WTC11 (cell line): ENCODE measurements around the gene GEMIN5.

ENCODE experiments used
- HMGA2 ChIP-seq: fragments of 250-450 bp; sonication (Bioruptor Pico); IDR thresholded peaks from 2 replicates; pipeline ENCODE4 v1.4.0; 2021; ENCODE audit warnings: mild to moderate bottlenecking, moderate library complexity
- MYBL2 ChIP-seq: sonication (generic); formaldehyde crosslinking; IDR thresholded peaks from 2 replicates; pipeline ENCODE4 v1.8.1; 2023; ENCODE audit warnings: mild to moderate bottlenecking, moderate library complexity, missing genetic modification reagents
- NFE2L1 ChIP-seq: sonication (generic); formaldehyde crosslinking; IDR thresholded peaks from 2 replicates; pipeline ENCODE4 v1.8.1; 2023; ENCODE audit warnings: missing genetic modification reagents
- NR3C1 ChIP-seq: sonication (generic); formaldehyde crosslinking; conservative IDR thresholded peaks from 2 replicates; pipeline ENCODE4 v1.8.1; 2023; ENCODE audit warnings: low read depth, mild to moderate bottlenecking, missing genetic modification reagents
- SMAD3 ChIP-seq: sonication (generic); formaldehyde crosslinking; IDR thresholded peaks from 2 replicates; pipeline ENCODE4 v1.8.0; 2022; ENCODE audit warnings: missing genetic modification reagents, mild to moderate bottlenecking, borderline replicate concordance
- ZNF121 ChIP-seq: sonication (generic); formaldehyde crosslinking; IDR thresholded peaks from 2 replicates; pipeline ENCODE4 v1.8.0; 2023; ENCODE audit warnings: missing genetic modification reagents
- ZNF219 ChIP-seq: sonication (generic); formaldehyde crosslinking; IDR thresholded peaks from 2 replicates; pipeline ENCODE4 v1.8.0; 2023; ENCODE audit warnings: missing genetic modification reagents, mild to moderate bottlenecking, borderline replicate concordance
- ZNF263 ChIP-seq: sonication (generic); formaldehyde crosslinking; IDR thresholded peaks from 2 replicates; pipeline ENCODE4 v1.8.1; 2022; ENCODE audit warnings: low read depth, mild to moderate bottlenecking, moderate library complexity, missing genetic modification reagents
- TF ChIP-seq, protein P1 (sequence below): fragments of 200-600 bp; IDR thresholded peaks from 2 replicates; pipeline ENCODE4 v1.8.0; 2022; ENCODE audit warnings: antibody characterized with exemption
- TF ChIP-seq, protein P2 (sequence below): sonication (generic); formaldehyde crosslinking; IDR thresholded peaks from 2 replicates; pipeline ENCODE4 v1.8.1; 2023; ENCODE audit warnings: mild to moderate bottlenecking, moderate library complexity, missing genetic modification reagents
- TF ChIP-seq, protein P3 (sequence below): sonication (generic); formaldehyde crosslinking; IDR thresholded peaks from 2 replicates; pipeline ENCODE4 v1.8.1; 2023; ENCODE audit warnings: mild to moderate bottlenecking, missing genetic modification reagents, moderate library complexity

DNA sequence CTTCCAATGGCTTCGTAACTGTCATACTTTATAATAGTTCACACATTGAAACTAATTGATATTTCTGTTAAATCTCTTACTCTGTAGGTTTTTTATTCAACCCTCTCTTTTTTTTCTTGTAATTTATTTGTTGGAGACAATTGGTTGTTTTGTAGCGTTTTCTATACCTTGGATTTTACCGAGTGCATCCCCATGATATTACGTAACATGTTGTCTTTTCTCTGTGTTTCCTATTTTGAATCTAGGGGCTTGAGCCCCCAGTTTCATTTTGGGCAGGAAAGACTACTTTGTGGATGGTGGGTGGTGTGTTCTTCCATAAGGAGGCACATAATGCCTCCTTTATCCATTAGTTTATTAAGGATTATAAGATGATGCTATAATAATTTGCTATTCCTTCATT, 10.3 kb upstream of the GEMIN5 start:
- TF ChIP-seq MYBL2 (CRISPR knock-in tag) = no peak
- no peak for TF ChIP-seq ZNF219 (CRISPR knock-in tag)
- TF ChIP-seq, protein P1, sequence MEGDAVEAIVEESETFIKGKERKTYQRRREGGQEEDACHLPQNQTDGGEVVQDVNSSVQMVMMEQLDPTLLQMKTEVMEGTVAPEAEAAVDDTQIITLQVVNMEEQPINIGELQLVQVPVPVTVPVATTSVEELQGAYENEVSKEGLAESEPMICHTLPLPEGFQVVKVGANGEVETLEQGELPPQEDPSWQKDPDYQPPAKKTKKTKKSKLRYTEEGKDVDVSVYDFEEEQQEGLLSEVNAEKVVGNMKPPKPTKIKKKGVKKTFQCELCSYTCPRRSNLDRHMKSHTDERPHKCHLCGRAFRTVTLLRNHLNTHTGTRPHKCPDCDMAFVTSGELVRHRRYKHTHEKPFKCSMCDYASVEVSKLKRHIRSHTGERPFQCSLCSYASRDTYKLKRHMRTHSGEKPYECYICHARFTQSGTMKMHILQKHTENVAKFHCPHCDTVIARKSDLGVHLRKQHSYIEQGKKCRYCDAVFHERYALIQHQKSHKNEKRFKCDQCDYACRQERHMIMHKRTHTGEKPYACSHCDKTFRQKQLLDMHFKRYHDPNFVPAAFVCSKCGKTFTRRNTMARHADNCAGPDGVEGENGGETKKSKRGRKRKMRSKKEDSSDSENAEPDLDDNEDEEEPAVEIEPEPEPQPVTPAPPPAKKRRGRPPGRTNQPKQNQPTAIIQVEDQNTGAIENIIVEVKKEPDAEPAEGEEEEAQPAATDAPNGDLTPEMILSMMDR = no peak
- TF ChIP-seq NFE2L1 (CRISPR knock-in tag) = no peak
- TF ChIP-seq, protein P2, sequence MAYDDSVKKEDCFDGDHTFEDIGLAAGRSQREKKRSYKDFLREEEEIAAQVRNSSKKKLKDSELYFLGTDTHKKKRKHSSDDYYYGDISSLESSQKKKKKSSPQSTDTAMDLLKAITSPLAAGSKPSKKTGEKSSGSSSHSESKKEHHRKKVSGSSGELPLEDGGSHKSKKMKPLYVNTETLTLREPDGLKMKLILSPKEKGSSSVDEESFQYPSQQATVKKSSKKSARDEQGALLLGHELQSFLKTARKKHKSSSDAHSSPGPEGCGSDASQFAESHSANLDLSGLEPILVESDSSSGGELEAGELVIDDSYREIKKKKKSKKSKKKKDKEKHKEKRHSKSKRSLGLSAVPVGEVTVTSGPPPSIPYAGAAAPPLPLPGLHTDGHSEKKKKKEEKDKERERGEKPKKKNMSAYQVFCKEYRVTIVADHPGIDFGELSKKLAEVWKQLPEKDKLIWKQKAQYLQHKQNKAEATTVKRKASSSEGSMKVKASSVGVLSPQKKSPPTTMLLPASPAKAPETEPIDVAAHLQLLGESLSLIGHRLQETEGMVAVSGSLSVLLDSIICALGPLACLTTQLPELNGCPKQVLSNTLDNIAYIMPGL (CRISPR knock-in tag) = no peak
- TF ChIP-seq ZNF263 (CRISPR knock-in tag) = no peak
- TF ChIP-seq SMAD3 (CRISPR knock-in tag) = no peak
- no peak for TF ChIP-seq HMGA2
- no peak for TF ChIP-seq NR3C1 (CRISPR knock-in tag)
- TF ChIP-seq, protein P3, sequence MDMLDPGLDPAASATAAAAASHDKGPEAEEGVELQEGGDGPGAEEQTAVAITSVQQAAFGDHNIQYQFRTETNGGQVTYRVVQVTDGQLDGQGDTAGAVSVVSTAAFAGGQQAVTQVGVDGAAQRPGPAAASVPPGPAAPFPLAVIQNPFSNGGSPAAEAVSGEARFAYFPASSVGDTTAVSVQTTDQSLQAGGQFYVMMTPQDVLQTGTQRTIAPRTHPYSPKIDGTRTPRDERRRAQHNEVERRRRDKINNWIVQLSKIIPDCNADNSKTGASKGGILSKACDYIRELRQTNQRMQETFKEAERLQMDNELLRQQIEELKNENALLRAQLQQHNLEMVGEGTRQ (CRISPR knock-in tag) = no peak
- TF ChIP-seq ZNF121 = no peak
